Stimulated activated CD4-positive, alpha-beta T cell treated with anti-CD3 and anti-CD28 coated beads, Interleukin-15, amount 100 ng/mL, for 1 hour (primary cell): ENCODE data around the gene PITX1.
"Not testable (repeated sequence)": the region's sequence is repeated elsewhere in the genome, so short reads cannot be mapped to it uniquely, and the experiment has no call there.

Experiments
- DNase-seq, 2 donors: peaks; one replicate each; pipeline ENCODE4 v3.0.0-alpha.2; 2020; ENCODE audit warnings: low read depth in 1 of 2, low spot score in 1 of 2

Gene PITX1

DNA sequence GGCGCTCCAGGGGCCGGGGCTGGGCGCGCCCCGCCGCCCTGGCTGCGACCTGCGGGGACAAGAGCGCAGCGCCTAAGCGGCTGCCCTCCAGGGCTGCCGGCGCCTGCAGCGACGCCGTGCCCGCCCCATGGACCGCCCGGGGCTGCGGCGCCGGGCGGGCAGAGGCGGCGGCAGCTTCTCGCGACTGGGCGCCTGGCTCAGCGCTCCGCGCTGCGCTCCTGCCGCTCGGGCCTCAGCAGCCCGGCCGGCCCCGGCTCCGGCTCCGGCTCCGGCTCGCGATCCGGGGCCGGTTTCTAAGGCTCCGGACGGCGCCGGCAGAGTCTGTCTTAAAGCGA is at the start of gene PITX1:
PITX1 (minus strand) TSS at position 328 of the 335 bp plus-strand sequence. CDS start 347 bp downstream, outside the sequence.
- DNase-seq: no peak

- DNase-seq: not testable (repeated sequence)
Observed at GRCh38 chr5:135083334-135083733, 49.3 kb upstream of the PITX1 start.

GRCh38 chr5:135081240-135081639 is 47.2 kb upstream of the PITX1 start:
- no peak for DNase-seq

- no peak for DNase-seq
Observed at GRCh38 chr5:135079760-135080159, 45.7 kb upstream of the PITX1 start.

GRCh38 chr5:135079099-135079681 is 45.2 kb upstream of the PITX1 start:
- no peak for DNase-seq

- DNase-seq: no peak
Observed at GRCh38 chr5:135076801-135077200, 42.8 kb upstream of the PITX1 start.

GRCh38 chr5:135076051-135076491 is 42.0 kb upstream of the PITX1 start:
- DNase-seq: no peak

GRCh38 chr5:135075621-135076020 is 41.6 kb upstream of the PITX1 start:
- no peak for DNase-seq

DNA sequence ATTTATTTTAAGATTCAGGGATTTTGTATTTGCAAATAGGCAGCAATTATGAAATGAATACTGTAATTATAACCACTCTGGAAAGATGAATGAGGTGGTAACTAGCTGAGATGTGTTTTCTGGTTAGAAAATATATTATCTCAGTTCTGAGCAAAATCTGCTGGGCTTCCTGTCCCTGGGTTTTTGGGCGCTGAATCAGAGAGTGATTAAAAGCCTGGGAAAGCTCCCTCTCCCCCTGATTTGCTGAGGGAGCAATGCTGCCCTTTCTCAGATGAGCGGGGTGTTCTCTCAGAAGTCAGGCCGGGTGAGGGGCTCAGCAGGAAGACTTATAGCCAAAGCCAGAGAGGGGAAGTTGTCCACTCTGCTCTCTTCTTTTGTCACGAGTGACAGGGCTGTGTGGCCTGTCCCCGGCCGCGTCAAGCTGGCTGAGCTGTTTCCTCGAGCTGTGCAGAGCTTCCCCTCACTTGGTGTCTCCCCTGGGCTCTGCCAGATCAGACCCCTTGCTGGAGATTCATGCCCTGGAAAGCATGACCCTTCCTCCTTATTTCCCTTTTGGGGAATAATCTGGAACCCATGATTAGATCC is 39.8 kb upstream of the PITX1 start:
- no peak for DNase-seq

DNA sequence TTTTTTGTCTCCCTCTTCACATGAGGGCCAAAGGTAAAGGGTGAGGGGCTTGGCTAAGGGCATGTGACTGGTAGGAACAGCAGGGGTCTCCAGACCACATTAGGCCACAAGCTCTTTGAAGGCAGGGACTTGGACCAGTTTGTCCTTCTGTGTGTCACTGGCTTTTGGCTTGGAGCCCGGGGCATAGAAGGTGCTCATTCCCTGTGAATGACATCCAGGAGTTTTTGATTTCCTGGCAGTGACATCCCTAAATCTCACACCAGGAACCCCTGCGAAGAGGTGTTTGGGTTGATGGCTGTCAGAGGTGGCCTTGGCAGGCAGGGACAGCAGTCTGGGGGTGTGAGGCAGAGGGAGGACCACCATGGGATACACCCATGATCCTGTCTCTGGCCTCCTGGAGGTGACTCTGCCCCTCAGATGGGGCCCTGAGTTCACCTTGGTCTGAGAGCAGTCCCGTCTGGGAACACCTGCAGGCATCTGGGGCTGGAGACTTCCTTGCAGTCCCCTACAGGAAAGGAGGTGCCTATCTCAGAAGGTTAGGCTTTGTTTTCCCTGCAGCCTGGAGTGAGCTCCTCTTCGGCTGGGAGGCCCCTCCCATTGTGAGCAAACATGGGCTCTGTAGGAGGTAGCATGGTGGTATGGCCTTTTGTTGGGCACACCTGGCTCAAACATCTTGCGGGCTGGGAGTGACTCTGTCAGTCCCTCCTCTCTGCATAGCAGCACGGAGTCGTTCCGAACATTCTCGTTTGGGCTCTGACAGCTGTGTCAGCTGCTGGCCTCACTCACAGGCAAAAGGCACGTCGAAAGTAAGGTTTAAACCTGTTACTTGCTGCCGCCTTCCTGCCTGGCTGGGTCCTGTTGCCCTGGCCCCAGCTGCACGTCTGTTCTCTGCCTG is 38.6 kb upstream of the PITX1 start:
- DNase-seq: no peak

- DNase-seq: no peak
Observed at GRCh38 chr5:135071311-135071710, 37.3 kb upstream of the PITX1 start.

GRCh38 chr5:135069895-135070657 is 36.0 kb upstream of the PITX1 start:
- no peak for DNase-seq

DNA sequence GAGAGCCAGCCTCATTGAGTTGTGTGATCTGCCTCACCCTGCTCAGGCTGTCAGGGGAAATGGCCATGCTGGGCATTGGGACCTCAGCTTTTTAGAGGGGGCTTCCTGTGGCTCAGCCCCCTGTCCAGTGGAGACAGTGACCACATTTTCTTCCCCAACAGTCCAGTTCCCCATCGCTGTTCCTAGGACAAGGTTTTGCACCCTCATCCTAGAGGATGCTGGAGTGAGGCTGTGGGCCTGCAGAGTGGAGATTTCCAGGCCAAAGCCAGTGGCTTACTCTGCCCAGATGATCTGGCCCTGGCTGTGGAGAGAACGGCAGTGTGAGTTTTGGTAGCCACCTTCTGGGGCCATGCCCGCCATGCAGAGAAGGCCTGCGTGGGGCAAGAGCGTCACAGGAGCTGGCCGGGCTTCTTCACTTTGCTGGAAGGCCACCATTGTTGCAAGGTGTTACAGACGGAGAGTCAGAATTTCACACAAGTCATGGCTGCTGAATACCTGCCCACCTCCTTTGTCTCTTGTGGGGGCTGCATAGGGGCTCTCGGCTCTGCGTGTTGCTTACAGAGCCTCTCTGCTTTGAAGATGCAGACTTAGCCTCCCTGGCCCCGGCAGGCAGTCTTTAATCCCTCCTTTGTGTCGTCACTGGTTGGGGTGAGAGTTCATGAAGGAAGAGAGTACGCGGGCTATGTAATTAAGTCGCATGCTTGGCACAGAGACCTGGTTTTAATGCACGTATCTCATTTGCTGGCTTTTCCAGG is 35.2 kb upstream of the PITX1 start:
- no peak for DNase-seq

DNA sequence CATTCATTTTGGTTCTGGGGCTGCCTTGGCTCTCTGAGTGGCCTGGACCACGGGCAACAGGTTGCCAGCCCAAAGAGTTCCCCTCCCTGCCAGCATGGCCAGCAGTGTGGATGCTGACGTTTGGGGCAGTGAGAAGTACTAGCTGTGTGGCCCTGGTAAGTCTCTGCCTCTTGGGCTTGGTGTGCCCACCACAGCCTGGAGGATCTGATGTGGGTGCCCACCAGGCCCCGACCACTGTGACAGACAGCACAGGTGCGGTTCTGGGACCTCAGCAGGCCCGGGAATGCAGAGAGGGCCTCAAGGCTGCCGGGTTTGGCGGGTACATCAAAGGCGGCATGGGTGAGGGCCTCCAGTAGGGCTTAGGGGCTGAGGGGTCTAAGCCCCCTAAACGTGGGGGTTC is 33.6 kb upstream of the PITX1 start:
- no peak for DNase-seq

GRCh38 chr5:135066781-135067180 is 32.8 kb upstream of the PITX1 start:
- DNase-seq: no peak

- no peak for DNase-seq
Observed at GRCh38 chr5:135065306-135066265, 31.6 kb upstream of the PITX1 start.

- no peak for DNase-seq
Observed at GRCh38 chr5:135064235-135064570, 30.2 kb upstream of the PITX1 start.

GRCh38 chr5:135063511-135064234 is 29.6 kb upstream of the PITX1 start:
- DNase-seq: no peak

GRCh38 chr5:135063056-135063445 is 29.0 kb upstream of the PITX1 start:
- no peak for DNase-seq
